HG03575 (cell line): ENCODE results near the gene NAPA.

ENCODE experiments used
- ATAC-seq: cut with Tn5 transposase; IDR thresholded peaks from one replicate; pipeline ENCODE4 v1.9.1; 2021; ENCODE audit not compliant: unreplicated experiment, insufficient number of reproducible peaks, low FRiP score; ENCODE audit errors: extremely low read depth

The NAPA gene

DNA sequence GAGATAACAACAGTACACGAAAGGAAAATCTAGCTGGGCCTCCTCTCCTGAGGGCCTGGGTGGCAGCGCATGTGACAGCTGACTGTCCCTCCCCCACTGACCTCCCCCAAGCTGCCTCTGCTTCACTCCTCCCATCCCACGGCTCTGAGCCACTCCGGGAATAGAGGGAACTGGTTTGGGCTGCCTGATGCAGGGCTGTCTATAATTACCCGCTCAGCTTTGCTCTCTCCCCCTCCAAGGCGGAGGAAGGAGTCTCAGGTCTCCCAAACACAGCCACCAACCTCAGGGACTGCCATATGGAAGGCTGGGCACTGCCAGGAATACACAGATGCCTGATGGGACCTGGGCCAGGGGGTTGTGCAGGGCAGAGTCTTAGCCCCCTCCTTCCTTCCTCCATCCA lies 7.9 kb downstream of the NAPA start:
- no peak for ATAC-seq

GRCh38 chr19:47506459-47506858 lies 8.4 kb downstream of the NAPA start:
- no peak for ATAC-seq

GRCh38 chr19:47505506-47505905 lies 9.4 kb downstream of the NAPA start:
- no peak for ATAC-seq

DNA sequence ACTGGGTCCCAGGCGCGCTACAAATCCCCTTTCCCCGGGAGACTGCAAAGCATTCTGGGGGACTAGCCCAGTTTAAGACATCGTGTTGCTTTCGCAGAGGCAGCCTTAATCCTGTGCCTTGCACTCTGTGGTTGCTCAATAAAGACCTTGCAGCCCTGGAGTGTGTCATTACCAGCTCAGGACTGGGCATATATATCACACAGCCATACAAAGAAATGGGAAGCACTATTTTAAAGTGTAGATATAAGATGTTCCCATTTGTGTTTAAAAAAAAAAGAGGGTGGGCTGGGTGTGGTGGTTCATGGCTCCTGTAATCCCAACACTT lies 11.1 kb downstream of the NAPA start:
- ATAC-seq, result no peak

GRCh38 chr19:47503130-47503825 lies 11.6 kb downstream of the NAPA start:
- ATAC-seq, result no peak

DNA sequence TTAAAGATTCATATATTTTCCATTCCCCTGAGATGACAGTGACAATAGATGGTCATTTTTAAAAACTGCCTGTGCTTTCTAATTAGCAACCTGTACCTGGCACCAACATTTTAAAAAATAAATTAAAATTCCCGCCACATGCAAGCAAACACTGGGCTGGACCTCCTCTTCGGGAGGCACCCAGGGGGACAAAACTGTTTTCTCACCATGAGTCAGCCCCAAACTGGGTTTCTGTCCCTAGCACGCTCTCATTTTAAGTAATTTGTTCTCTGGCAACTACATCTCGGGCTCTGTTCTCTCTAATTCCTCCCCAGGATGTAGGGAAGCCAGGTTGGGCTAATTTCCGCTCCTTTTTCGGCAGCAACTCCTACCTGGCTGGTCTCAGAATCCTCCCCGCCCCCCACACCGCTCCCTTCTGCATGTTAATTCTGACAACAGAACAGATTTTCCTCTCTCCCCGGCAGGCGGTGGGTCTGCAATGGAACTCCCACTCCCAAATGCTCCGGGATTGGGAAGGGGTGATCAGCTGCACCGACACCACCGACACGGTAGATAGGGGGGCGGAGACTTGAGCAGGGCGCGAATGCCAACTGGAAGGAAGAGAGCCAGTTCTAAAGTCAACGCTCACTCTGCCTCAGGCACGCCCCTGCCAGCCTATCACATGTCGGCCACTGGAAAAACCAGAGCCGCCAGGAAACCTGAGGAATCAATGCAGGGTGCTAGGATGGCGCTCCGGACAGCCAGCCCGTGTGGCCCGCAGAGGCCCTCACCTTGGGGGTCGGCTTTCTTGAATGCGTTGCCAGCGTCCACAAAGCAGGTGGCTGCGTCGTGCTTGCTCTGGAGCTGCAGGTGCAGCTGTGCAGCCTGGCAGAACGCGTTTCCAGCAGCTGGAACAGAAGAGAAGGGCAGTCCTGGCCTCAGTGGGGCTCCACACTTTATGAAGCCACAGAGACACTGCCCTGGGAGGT lies 14.7 kb downstream of the NAPA start:
- ATAC-seq, result no peak

- ATAC-seq, result no peak
Measured at GRCh38 chr19:47499371-47499770, 15.5 kb downstream of the NAPA start.

GRCh38 chr19:47498561-47498960 lies 16.3 kb downstream of the NAPA start:
- no peak for ATAC-seq

DNA sequence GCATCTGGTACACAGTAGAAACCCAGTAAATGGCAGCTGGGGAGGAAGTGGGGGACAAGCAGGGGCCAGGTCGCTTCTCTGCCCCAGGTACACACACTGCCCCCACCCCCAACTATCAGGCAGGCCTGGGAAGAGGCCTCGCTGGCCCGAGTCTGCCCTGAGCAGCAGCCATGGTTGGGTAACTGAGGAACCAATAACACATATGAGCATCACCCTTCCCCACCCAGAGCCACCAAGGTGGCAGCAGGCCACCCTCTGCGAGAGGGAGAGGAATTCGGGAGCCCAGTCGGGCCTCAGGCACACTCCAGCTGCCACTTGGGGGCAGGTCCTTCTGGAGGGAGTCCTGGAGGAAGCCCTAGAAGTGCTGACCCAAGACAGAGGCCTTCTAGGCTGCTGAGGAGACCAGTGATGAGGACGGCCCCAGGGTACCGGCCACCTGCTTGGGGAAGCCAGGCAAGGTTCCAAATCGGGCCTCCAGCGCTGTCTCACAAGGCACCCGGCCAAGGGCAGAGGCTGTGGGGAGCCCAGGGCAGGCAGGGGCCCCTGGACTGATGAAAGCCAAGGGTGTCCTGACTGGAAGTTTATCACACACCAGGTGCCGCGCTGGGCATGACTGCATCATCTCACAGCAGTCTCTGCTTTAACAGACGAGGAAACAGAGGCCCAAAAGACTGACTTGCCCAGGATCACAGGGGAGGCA lies 16.9 kb downstream of the NAPA start:
- no peak for ATAC-seq

- no peak for ATAC-seq
Measured at GRCh38 chr19:47497050-47497766, 17.7 kb downstream of the NAPA start.

DNA sequence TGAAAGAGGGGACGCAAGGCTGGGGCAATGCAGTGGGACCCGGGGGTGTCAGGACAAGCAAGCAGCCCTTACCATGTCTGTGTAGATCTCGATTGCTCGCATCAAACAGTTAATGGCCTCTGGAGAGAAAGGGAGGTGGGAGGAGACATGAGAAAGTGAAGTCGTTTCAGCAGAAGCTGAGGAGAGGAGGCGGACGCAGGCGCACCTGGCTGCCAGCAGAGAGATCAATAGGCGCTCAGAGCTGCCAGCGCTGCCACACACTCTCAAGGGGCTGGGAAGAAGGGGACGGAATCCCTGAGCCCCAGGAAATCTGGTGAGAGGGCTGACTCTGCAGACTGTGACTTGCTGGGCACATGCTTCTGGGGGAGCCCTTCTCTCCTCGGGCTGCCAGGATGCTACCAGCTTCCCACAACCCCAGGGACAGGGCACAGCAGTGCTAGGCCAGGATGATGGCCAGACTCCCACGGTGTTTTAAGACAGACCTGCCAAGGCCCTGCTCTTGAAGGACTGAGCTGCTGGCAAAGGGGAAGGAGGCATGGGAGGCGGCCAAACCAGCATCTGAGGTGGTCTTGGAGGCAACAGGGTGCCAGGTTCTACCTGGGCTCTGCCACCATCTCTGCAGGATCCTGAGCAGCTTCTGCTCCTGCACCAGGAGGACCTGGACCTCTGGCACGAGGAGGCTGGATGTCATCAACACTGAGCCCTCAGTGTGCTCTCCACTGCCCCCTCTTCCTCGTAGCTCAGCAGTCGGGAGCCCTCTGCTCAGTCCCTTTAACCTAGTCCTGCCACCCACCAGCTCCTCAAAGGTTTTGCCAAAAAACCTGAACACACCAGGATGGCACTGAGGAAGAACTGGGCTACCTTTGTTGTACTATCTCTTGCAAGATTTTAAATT lies 19.1 kb downstream of the NAPA start:
- ATAC-seq, result no peak

- ATAC-seq, result no peak
Measured at GRCh38 chr19:47494729-47495128, 20.1 kb downstream of the NAPA start.

- ATAC-seq, result no peak
Measured at GRCh38 chr19:47494211-47494547, 20.7 kb downstream of the NAPA start.

DNA sequence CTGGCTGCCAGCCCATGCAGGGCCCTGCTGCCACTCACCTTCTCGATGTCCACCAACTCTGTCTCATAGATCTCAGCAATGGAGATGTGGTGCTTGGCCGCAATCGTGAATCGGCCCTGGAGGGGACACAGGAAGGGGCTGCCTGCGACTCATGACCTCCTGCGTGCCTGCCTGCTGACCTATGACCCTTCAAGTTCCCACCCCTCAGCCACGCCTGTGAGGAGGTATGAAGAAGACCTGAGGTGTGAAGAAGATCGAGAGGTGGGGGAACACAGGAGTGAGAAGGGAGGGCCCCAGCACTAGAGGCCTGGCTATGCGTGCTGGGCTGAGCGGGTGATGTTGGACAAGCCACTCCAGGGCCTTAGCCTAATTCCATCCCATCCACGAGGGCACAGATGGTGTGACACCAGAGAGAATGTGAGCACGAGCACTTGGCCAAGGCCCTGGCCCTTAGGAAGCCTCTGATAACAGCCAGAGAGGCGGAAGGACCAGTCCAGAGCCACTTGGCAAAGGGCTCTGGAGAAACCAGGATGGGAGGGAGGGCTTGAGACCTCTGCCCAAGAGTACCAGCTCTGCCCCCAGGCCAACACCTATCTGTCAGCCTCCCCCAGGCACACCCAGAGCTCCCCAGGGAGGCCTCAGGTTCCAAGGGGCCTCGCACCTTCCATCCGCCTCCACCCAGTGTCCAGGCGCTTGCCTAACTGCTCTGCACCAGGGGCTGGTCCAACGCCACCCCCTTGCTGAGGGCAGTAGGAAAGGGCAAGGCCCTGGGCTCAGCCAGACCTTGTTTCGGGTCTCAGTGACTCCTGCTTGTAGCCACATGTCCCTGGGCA lies 21.3 kb downstream of the NAPA start:
- no peak for ATAC-seq

DNA sequence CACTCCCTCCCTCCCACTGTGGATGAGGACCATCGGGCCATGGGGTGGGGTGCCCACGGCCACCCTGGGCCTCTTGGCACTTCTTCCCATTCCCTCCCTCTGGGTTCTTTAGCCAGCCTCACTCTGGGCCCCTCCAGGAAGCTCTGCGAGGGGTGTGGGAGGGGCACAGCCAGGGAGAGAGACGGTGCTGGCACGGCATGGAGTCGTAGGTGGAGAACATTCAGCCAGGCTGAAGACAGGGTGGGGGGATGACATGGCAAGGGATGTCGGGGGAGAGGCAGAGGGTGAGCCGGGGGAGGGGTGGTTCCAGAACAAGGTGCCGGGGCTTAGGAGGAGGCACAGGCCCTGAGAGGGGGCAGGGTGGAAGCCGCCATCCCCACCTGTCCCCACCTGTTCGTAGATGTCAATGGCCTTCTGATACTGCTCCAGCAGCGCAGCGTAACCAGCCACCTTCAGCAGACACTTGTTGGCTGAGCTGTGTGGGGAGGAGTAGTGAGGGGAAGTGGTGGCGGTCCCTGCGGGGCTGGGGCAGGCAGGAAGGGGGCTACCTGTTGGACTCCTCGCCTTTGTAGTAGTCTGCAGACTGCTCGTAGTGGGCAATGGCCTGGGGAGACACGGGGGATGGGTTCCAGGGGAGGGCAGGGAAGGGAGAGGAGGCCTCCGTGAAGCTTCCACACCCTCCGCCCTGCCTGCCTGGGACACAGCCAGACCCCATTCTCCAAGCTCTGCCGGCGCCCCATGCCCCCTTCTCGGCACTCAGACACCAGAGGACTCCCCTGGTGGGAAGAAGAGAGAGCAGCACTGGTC lies 22.1 kb downstream of the NAPA start:
- no peak for ATAC-seq

DNA sequence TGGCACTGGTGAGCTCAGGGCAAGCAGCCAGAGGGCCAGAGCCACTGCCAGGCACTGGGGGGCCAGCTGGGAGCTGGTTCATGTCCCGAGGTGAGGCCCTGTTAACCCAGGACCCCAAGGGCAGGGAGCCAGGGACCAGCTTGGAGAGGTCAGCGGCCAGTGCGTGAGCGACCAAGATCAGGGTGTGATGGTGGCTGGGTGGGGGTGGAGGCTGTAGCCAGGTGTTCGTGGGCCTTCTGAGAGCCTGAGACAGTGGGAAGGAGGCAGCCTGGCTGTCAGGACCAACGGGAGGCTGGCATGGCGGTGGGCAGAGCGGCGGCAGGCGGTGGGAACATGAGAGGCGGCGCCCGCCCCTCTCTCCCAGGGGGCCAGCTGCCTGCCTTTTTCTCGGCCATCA lies 22.7 kb downstream of the NAPA start:
- no peak for ATAC-seq
